Measurements from ENCODE around the gene CDC5L. TPM values are rescaled to one million over a fixed set of nuclear protein-coding genes. Genes with fewer than 3 reads are reported as not detected.

The CDC5L gene
- total RNA-seq, 5 donors from 2014 or later (not counting 1 experiment from before 2014, with no cell fraction given): 16.9 to 18.8 (median 17.9) TPM

DNA sequence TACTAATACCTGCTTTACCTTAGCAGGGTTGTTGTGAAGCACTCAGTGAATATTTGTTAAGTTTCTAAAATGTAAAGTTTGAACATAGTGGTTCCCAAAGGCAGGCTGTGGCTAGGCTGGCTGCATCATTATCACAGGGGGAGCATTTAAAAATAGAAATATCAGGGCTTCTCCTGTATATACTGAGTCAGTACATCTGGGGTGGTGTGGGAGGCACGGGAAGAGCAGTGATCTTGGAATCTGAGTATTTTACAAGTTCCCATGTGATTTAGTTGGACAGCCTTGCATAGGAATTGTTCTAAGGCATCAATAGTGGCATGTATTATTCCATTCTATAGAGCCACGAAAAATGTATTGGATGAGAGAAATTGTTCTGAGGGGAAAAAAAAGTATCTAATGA is 8.0 kb downstream of the CDC5L start:
- peaks cover 73% of the 10 kb centered on the region for H3K36me3 Mint-ChIP-seq
- POLR2A ChIA-PET: interaction anchor here in 1 of 2 donors (0.6 kb wide), 1 partner anchor 760 kb away, joined by 3 read pairs; the partner anchor contains the start of gene MAD2L1BP
- no peaks in the 10 kb centered on the region for H3K9me3 Mint-ChIP-seq
- ATAC-seq (replicated peaks in 1 of 4): no peak
- H3K27me3 ChIP-seq (replicated peaks in 1 of 2; ENCODE audit: control insufficient read depth in 2 of 2, extremely low read depth in 1 of 2, insufficient read depth in 2 of 2, low read length in 1 of 2): no peaks in the 10 kb centered on the region
- peaks cover 3 to 76% of the 10 kb centered on the region in 2 donors for H3K36me3 ChIP-seq (ENCODE audit: control insufficient read depth in 2 of 2, extremely low read depth in 1 of 2, insufficient read depth in 1 of 2, low read length in 1 of 2)
- no peak for DNase-seq
- no peaks in the 10 kb centered on the region for H3K9me3 ChIP-seq
- H3K27ac Mint-ChIP-seq: no peak overlapping the region
- CTCF ChIA-PET: no interaction called here
- 100% methylated on average over 1 of the region's 2 CpGs for WGBS (ENCODE audit: insufficient coverage)
- peaks cover 2 to 6% of the 10 kb centered on the region in 2 experiments for H3K4me1 ChIP-seq (ENCODE audit: control insufficient read depth in 1 of 2, extremely low read depth in 1 of 2, insufficient read depth in 2 of 2, low read length in 2 of 2)
- H3K27ac ChIP-seq (ENCODE audit: low read length): no peak overlapping the region
- no peak overlapping the region for H3K4me3 ChIP-seq (ENCODE audit: control insufficient read depth in 1 of 2, extremely low read depth in 1 of 2, low read length in 1 of 2)
- H3K4me1 Mint-ChIP-seq: peaks cover 36 to 41% (median 40%) of the 10 kb centered on the region in 3 donors
- no peak overlapping the region for H3K4me3 Mint-ChIP-seq
- no peaks in the 10 kb centered on the region for H3K27me3 Mint-ChIP-seq

DNA sequence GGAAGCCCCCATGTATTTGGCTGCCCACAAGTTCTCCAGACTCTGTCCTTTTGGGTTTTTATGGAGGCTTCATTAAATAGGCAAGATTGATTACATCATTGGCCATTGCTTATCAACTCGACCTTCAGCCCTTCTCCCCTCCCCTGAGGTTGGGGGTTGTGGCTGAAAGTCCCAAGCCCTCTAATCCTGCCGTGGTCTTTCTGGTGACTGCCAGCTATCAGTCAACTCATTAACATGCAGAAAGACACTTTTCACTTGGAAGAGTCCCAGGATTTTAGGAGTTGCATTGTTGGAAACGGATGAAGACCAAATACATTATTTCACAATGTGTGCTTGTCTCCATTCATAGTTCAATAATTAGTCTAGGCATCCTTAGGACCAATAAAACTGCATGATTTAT is 9.5 kb downstream of the CDC5L start:
- Mint-ChIP-seq H3K4me3 (no peak overlapping the region), H3K27me3 (no peaks in the 10 kb centered on the region), H3K9me3 (no peaks in the 10 kb centered on the region), H3K27ac (no peak overlapping the region), H3K36me3 (peaks cover 76% of the 10 kb centered on the region), H3K4me1 (peaks cover 28 to 44% (median 42%) of the 10 kb centered on the region in 3 donors)
- POLR2A ChIA-PET: interaction anchor here (0.7 to 1.1 kb wide), 2 partner anchors 10 to 619 kb away, joined by 3 to 4 read pairs; no protein-coding TSS in a partner anchor
- Histone ChIP-seq H3K9me3 (no peaks in the 10 kb centered on the region), H3K4me1 (ENCODE audit: control insufficient read depth in 1 of 2, extremely low read depth in 1 of 2, insufficient read depth in 2 of 2, low read length in 2 of 2) (peaks cover 2 to 8% of the 10 kb centered on the region in 2 experiments), H3K4me3 (ENCODE audit: control insufficient read depth in 1 of 2, extremely low read depth in 1 of 2, low read length in 1 of 2) (no peak overlapping the region), H3K27me3 (replicated peaks in 1 of 2; ENCODE audit: control insufficient read depth in 2 of 2, extremely low read depth in 1 of 2, insufficient read depth in 2 of 2, low read length in 1 of 2) (no peaks in the 10 kb centered on the region), H3K36me3 (ENCODE audit: control insufficient read depth in 2 of 2, extremely low read depth in 1 of 2, insufficient read depth in 1 of 2, low read length in 1 of 2) (peaks cover 0 to 79% of the 10 kb centered on the region in 2 donors), H3K27ac (ENCODE audit: low read length) (no peak overlapping the region)
- CTCF ChIA-PET: no interaction called here
- ATAC-seq (replicated peaks in 1 of 4) (no peak), DNase-seq (no peak)
- no CpG with 5 or more reads among the region's 3 CpGs for WGBS (ENCODE audit: insufficient coverage)

DNA sequence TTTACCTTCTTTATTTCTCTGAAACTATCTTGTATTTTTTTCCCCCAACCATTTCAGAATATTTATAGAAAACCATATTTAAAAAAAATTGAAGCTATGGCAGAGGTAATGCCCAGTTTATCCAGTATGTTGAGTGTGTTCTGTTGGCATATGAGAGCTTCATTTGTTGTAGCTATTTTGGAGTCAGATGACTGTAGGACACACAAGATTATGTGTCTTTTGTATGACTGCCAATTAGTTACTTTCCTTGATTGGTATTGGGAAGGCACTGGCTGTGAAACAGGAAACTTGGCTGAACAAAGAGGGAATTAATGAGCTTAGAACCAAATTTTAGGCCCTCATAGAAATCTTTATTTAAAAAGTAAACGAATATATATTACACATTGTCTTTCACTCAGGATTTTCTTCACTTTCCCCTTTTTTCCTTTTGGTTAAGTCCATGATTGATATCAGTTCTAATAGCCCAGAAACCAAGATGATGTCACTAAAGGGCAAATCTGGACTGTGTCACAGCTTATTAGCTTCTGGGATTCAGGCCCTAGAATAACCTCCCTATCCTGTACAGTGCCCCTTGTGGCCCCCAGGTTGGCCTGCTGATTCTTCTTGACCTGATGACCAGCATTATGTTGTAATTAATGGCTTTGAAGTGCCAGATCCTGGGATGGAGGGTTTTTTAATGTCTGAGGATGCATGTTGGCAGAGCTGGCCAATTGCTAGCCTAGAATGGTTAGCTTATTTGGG is 10.1 kb downstream of the CDC5L start:
- no CpG with 5 or more reads among the region's 1 CpG for WGBS (ENCODE audit: insufficient coverage)
- Histone ChIP-seq H3K27me3 (replicated peaks in 1 of 2; ENCODE audit: control insufficient read depth in 2 of 2, extremely low read depth in 1 of 2, insufficient read depth in 2 of 2, low read length in 1 of 2) (no peaks in the 10 kb centered on the region), H3K4me3 (ENCODE audit: control insufficient read depth in 1 of 2, extremely low read depth in 1 of 2, low read length in 1 of 2) (no peak overlapping the region), H3K4me1 (ENCODE audit: control insufficient read depth in 1 of 2, extremely low read depth in 1 of 2, insufficient read depth in 2 of 2, low read length in 2 of 2) (peaks cover 2 to 8% of the 10 kb centered on the region in 2 experiments), H3K9me3 (no peaks in the 10 kb centered on the region), H3K27ac (ENCODE audit: low read length) (no peak overlapping the region), H3K36me3 (ENCODE audit: control insufficient read depth in 2 of 2, extremely low read depth in 1 of 2, insufficient read depth in 1 of 2, low read length in 1 of 2) (peaks cover 0 to 72% of the 10 kb centered on the region in 2 donors)
- CTCF ChIA-PET: interaction anchor here in 1 of 2 donors (0.7 kb wide), 1 partner anchor 1595 kb away, joined by 3 read pairs; no protein-coding TSS in a partner anchor
- DNase-seq: no peak
- peaks cover 30 to 47% (median 44%) of the 10 kb centered on the region in 3 donors for H3K4me1 Mint-ChIP-seq
- H3K9me3 Mint-ChIP-seq: no peaks in the 10 kb centered on the region
- no peaks in the 10 kb centered on the region for H3K27me3 Mint-ChIP-seq
- no peak overlapping the region for H3K4me3 Mint-ChIP-seq
- POLR2A ChIA-PET: interaction anchor here (0.7 to 1.1 kb wide), 2 partner anchors 10 to 618 kb away, joined by 3 to 4 read pairs; no protein-coding TSS in a partner anchor
- no peak overlapping the region for H3K27ac Mint-ChIP-seq
- ATAC-seq (replicated peaks in 1 of 4): no peak
- peaks cover 74% of the 10 kb centered on the region for H3K36me3 Mint-ChIP-seq

DNA sequence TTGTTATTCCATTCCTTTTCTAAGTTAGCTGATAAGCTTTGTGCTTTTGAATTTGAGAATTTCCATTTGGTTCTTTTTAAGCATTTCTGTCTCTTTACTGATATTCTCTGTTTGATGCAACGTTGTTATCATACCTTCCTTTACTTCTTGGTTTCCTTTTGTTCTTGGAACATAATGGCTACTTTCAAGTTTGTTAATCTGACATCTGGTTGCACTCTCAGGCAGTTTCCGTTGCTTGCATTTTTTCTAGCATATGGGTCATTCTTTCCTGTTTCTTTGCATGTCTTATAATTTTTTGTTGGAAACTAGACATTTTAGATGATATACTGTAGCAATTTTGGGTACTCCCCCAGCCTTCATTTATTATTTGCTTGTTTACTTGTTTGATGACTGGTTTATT is 12.5 kb downstream of the CDC5L start:
- H3K36me3 Mint-ChIP-seq: peaks cover 68% of the 10 kb centered on the region
- ATAC-seq (replicated peaks in 1 of 4) (no peak), DNase-seq (no peak)
- H3K4me1 Mint-ChIP-seq: peaks cover 30 to 51% (median 47%) of the 10 kb centered on the region in 3 donors
- no CpG with 5 or more reads among the region's 2 CpGs for WGBS (ENCODE audit: insufficient coverage)
- H3K27ac ChIP-seq (ENCODE audit: low read length): no peak overlapping the region
- POLR2A ChIA-PET: interaction anchor here in 1 of 2 donors (0.6 kb wide), 1 partner anchor 43 kb away, joined by 4 read pairs; no protein-coding TSS in a partner anchor
- H3K4me1 ChIP-seq (ENCODE audit: control insufficient read depth in 1 of 2, extremely low read depth in 1 of 2, insufficient read depth in 2 of 2, low read length in 2 of 2): peaks cover 2 to 8% of the 10 kb centered on the region in 2 experiments
- no peak overlapping the region for H3K4me3 ChIP-seq (ENCODE audit: control insufficient read depth in 1 of 2, extremely low read depth in 1 of 2, low read length in 1 of 2)
- no peaks in the 10 kb centered on the region for H3K9me3 Mint-ChIP-seq
- H3K4me3 Mint-ChIP-seq: no peak overlapping the region
- CTCF ChIA-PET: interaction anchor here in 1 of 2 donors (0.6 to 1.0 kb wide), 2 partner anchors 9 to 27 kb away, joined by 3 read pairs; no protein-coding TSS in a partner anchor
- peaks cover 4 to 67% of the 10 kb centered on the region in 2 donors for H3K36me3 ChIP-seq (ENCODE audit: control insufficient read depth in 2 of 2, extremely low read depth in 1 of 2, insufficient read depth in 1 of 2, low read length in 1 of 2)
- no peak overlapping the region for H3K27ac Mint-ChIP-seq
- H3K27me3 ChIP-seq (replicated peaks in 1 of 2; ENCODE audit: control insufficient read depth in 2 of 2, extremely low read depth in 1 of 2, insufficient read depth in 2 of 2, low read length in 1 of 2): no peaks in the 10 kb centered on the region
- H3K27me3 Mint-ChIP-seq: no peaks in the 10 kb centered on the region
- H3K9me3 ChIP-seq: no peaks in the 10 kb centered on the region

GRCh38 chr6:44400572-44400971 is 13.1 kb downstream of the CDC5L start:
- ATAC-seq (replicated peaks in 1 of 4) (no peak), DNase-seq (no peak)
- Mint-ChIP-seq H3K27me3 (no peaks in the 10 kb centered on the region), H3K4me3 (no peak overlapping the region), H3K4me1 (peaks cover 30 to 50% (median 49%) of the 10 kb centered on the region in 3 donors), H3K27ac (no peak overlapping the region), H3K36me3 (peaks cover 68% of the 10 kb centered on the region), H3K9me3 (no peaks in the 10 kb centered on the region)
- ChIA-PET CTCF (no interaction called here), POLR2A (no interaction called here)
- H3K27ac ChIP-seq (ENCODE audit: low read length): no peak overlapping the region
- 100% methylated on average over 2 of the region's 2 CpGs for WGBS (ENCODE audit: insufficient coverage)
- H3K4me1 ChIP-seq (ENCODE audit: control insufficient read depth in 1 of 2, extremely low read depth in 1 of 2, insufficient read depth in 2 of 2, low read length in 2 of 2): peaks cover 2 to 8% of the 10 kb centered on the region in 2 experiments
- H3K36me3 ChIP-seq (ENCODE audit: control insufficient read depth in 2 of 2, extremely low read depth in 1 of 2, insufficient read depth in 1 of 2, low read length in 1 of 2): peaks cover 4 to 65% of the 10 kb centered on the region in 2 donors
- H3K9me3 ChIP-seq: no peaks in the 10 kb centered on the region
- no peaks in the 10 kb centered on the region for H3K27me3 ChIP-seq (replicated peaks in 1 of 2; ENCODE audit: control insufficient read depth in 2 of 2, extremely low read depth in 1 of 2, insufficient read depth in 2 of 2, low read length in 1 of 2)
- H3K4me3 ChIP-seq (ENCODE audit: control insufficient read depth in 1 of 2, extremely low read depth in 1 of 2, low read length in 1 of 2): no peak overlapping the region

DNA sequence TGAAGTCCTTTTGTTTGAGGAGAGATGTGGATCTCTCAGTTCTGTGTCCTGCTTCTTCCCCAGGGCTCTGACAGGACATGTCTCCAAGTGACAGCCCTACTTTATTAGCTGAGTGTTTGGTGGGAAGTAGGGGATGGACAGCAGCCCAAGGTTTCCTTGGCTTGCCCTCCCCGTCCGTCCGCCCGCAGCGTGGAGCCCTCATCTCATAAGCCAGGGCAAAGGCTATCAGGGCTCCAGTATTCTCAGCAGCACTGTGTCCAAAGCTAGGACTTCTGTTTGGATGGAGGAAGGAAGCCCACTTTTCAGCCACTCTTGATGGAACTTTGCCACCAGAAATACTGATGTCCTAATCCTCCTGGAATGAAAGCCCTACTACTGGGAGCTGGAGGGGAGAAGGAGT is 13.6 kb downstream of the CDC5L start:
- Histone ChIP-seq H3K4me3 (ENCODE audit: control insufficient read depth in 1 of 2, extremely low read depth in 1 of 2, low read length in 1 of 2) (no peak overlapping the region), H3K36me3 (ENCODE audit: control insufficient read depth in 2 of 2, extremely low read depth in 1 of 2, insufficient read depth in 1 of 2, low read length in 1 of 2) (peaks cover 4 to 61% of the 10 kb centered on the region in 2 donors), H3K27ac (ENCODE audit: low read length) (no peak overlapping the region), H3K9me3 (no peaks in the 10 kb centered on the region), H3K4me1 (ENCODE audit: control insufficient read depth in 1 of 2, extremely low read depth in 1 of 2, insufficient read depth in 2 of 2, low read length in 2 of 2) (peaks cover 2 to 8% of the 10 kb centered on the region in 2 experiments), H3K27me3 (replicated peaks in 1 of 2; ENCODE audit: control insufficient read depth in 2 of 2, extremely low read depth in 1 of 2, insufficient read depth in 2 of 2, low read length in 1 of 2) (no peaks in the 10 kb centered on the region)
- Mint-ChIP-seq H3K36me3 (peaks cover 67% of the 10 kb centered on the region), H3K9me3 (no peaks in the 10 kb centered on the region), H3K4me1 (peaks cover 30 to 50% (median 49%) of the 10 kb centered on the region in 3 donors), H3K27me3 (no peaks in the 10 kb centered on the region), H3K27ac (no peak overlapping the region), H3K4me3 (no peak overlapping the region)
- ChIA-PET POLR2A (no interaction called here), CTCF (no interaction called here)
- ATAC-seq (replicated peaks in 1 of 4) (no peak), DNase-seq (no peak)
- WGBS (ENCODE audit: insufficient coverage): no CpG with 5 or more reads among the region's 5 CpGs
